Bladder microvascular endothelial cell (primary cell): ENCODE results near the gene CDK5R2. TPM values are rescaled to one million over a fixed set of nuclear protein-coding genes. Genes with fewer than 3 reads are reported as not detected.

Source experiments
- total RNA-seq: library from RNA; depleted of rRNA; stranded (reverse); fragments of >200 nt; gene quantifications from 2 replicates; pipeline ENCODE4 v1.2.3, GENCODE V29; 2014

Gene CDK5R2
- not detected in 2 replicates for total RNA-seq

DNA sequence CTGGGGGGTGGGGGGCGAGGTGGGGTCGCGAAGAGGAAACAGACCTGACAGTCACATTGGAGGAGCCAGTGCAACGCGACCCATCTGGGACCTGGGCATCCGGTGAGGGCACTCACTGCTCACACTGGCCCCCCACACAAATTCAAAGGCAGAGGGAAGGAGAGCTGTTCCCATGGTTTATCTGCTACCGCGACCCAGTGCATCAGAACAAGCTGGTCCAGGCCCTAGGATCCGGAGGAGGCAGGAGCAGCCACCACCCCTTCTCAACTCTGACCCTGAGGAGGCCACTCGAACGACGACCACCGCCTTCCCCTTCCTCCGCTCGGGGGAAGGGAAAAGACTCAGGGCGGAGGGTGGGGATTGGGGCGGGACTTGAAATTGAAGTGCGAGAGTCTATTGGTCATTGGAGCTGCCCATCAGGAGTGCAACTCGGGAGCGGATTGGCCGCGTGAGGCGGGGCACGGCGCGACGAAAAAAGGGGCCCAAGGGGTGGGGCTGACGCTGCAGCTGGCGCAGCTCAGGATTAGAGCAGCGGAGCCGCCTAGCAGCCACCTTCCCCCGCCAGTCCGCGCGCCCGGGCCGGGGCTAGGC is at the start of gene CDK5R2:
CDK5R2 (plus strand) TSS at position 526 of the 591 bp plus-strand sequence. CDS start 155 bp downstream, outside the sequence.

DNA sequence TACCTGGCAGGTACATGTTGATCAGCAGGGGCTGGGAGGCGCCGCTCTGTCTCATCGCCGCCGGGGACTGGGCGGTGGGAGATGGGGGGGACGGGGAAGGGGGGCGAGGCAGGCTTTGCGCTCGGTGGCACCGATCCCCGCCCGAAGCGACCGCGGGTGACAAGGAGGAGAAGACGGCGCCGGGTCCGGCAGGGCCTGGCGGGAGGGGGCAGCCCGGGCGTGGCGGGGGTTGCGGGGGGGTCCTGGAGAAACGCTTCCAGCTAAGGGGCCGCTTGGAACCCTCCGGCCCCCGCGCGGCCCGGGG is 25.5 kb downstream of the CDK5R2 start, which contains the start of gene FEV:
FEV (minus strand) TSS at position 164 of the 304 bp plus-strand sequence; CDS start at position 55, 109 bp downstream.

DNA sequence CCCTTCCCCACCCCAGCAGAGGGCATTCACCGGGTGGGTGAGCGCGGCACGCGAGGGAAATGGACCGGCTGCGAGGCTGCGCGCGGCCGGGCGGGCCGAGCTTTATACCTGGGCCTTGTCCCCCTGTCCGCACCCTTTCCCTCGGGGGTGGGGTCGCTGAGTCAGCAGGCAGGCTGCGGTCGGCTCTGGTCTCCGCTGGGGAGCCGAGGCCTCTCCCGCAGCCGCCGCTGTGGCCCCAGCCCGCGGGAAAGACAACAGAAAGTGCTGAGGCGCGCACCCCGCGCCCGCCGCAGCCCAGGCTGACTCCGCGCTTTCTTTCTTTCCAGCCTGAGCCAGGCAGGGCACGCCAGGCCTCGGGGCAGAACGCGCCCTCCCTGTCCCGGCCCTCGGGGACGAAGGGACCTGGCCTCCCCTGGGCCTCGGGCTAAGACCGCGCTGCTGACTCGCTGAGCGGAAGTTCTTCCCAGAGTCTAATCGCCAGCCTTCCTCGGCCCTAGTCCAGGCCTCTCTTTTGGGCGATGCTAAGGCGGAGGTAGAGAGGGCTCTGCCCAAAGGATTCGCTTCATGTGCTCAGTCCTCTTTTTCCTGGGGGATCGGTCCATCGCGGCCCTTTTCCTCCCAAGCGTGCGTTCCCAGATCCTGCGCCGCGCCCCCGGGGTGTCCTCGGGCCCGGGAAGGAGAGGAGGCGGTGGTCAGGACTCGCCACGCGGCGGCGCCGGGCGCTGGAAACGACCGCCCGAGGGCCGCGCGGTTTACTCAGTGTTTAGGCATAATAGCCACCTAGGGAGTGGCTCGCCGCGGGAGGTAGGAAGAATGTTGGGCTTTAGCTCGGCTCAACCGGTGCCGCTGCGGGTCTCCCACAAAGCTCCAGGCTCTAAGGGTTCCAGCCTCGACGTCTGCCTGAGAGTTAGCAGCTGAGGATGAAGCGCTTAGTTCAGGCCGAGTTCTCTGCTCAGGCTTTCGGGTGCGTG is 34.2 kb downstream of the CDK5R2 start, which contains the start of gene CRYBA2:
CRYBA2 (minus strand) TSS at position 78 of the 971 bp plus-strand sequence. CDS start 246 bp downstream, outside the sequence.

Other genes with a start within 250 kb of the CDK5R2 start
- gene TTLL4, start 248.8 kb upstream of the CDK5R2 start, total RNA-seq: 4.4 and 12.0 TPM in 2 replicates
- gene CYP27A1, start 177.5 kb upstream of the CDK5R2 start, total RNA-seq: 5.5 and 23.7 TPM in 2 replicates
- gene PRKAG3, start 127.9 kb upstream of the CDK5R2 start, total RNA-seq: not detected in 2 replicates
- gene WNT6, start 99.9 kb upstream of the CDK5R2 start, total RNA-seq: not detected in 2 replicates
- gene WNT10A, start 78.8 kb upstream of the CDK5R2 start, total RNA-seq: not detected in 2 replicates
- not detected in 2 replicates for gene FEV, start 25.5 kb downstream of the CDK5R2 start, total RNA-seq
- gene CRYBA2, start 33.8 kb downstream of the CDK5R2 start, total RNA-seq: not detected in 2 replicates
- not detected in 2 replicates for gene CFAP65, start 81.8 kb downstream of the CDK5R2 start, total RNA-seq
- gene IHH, start 101.3 kb downstream of the CDK5R2 start, total RNA-seq: not detected in 2 replicates
- 14.9 and 24.1 TPM in 2 replicates for gene NHEJ1, start 201.1 kb downstream of the CDK5R2 start, total RNA-seq
- 0.81 and 4.5 TPM in 2 replicates for gene SLC23A3, start 210.4 kb downstream of the CDK5R2 start, total RNA-seq
- gene CNPPD1, start 217.3 kb downstream of the CDK5R2 start, total RNA-seq: 21.4 and 39.2 TPM in 2 replicates
- gene RETREG2, start 218.6 kb downstream of the CDK5R2 start, total RNA-seq: 49.7 TPM in 2 replicates
- 21.0 and 22.2 TPM in 2 replicates for gene ZFAND2B, start 247.1 kb downstream of the CDK5R2 start, total RNA-seq